ENCODE results near the gene GTPBP3.

The GTPBP3 gene

GRCh38 chr19:17391371-17392151 is 54.2 kb downstream of the GTPBP3 start:
- no peak for DNase-seq
